Left kidney (tissue), 2 donors: ENCODE data around the gene MYO7B. TPM values are rescaled to one million over a fixed set of nuclear protein-coding genes. Genes with fewer than 3 reads are reported as not detected.
A peak's percentile ranks its signal among the peaks of the same experiment; 100 is the strongest.

ENCODE experiments used
- DNase-seq: peaks from one replicate; pipeline ENCODE4 v3.0.0-alpha.2; 2013
- polyA plus RNA-seq: library from polyadenylated mRNA; unstranded; fragments of 120-200 nt; gene quantifications from one replicate; pipeline ENCODE4 v1.2.1, GENCODE V29; 2013; ENCODE audit not compliant: insufficient read length

MYO7B gene
- polyA plus RNA-seq, 1 donor: 22.8 TPM

DNA sequence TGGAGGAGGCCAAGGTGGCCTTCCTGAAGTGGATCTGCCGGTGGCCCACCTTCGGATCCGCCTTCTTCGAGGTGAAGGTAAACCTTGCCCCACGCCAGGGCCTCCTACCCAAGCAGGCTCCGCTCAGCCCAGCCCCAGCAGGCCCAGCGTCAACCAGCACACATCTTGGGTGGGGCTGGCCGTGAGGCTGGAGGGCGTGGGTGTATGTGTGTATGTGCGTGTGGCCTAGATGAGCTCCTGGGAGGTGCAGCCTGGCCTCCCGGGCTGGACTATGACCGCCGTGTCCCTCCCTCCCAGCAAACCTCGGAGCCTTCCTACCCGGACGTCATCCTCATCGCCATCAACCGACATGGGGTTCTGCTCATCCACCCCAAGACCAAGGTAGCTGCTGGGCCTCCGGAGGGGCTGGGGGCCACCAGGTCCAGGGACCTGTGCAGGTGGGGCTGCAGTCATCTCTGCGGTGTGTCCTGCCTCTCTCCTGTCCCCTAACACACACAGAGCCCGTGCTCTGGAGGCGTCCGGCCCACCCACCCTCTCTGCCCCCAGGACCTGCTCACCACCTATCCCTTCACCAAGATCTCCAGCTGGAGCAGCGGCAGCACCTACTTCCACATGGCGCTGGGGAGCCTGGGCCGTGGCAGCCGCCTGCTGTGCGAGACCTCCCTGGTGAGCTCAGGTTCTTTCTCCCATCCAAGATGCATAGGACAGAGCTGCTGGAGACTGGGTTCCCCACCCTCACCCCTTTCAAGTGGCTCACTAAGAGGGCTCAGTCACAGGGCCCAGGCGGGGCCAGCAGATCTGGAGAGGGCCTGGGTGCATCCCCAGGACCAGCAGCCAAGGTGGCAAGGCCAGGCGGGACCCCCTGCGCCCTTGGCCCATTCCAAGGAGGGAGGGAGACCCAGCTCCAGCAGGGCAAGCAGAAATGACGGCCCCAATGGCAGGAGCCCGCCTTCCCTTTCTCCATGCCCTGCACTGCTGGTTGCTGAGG lies 101.1 kb downstream of the MYO7B start:
- DNase-seq: no peak

DNA sequence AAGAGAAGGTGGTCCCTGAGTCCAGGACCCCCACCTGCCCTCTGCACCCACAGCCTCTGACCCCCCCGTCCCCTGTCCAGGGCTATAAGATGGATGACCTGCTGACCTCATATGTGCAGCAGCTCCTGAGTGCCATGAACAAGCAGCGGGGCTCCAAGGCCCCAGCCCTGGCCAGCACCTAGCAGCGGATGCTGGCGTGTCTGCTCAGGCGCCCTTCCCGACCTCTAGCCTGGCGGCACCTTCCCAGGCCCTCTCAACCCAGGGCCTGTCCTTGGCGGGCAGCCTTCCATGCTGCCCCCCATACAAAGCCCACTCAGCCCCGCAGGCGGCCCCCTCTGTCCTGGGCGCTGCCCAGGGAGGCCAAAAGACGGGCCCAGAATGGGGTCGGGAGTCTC lies 101.8 kb downstream of the MYO7B start:
- DNase-seq: no peak

DNA sequence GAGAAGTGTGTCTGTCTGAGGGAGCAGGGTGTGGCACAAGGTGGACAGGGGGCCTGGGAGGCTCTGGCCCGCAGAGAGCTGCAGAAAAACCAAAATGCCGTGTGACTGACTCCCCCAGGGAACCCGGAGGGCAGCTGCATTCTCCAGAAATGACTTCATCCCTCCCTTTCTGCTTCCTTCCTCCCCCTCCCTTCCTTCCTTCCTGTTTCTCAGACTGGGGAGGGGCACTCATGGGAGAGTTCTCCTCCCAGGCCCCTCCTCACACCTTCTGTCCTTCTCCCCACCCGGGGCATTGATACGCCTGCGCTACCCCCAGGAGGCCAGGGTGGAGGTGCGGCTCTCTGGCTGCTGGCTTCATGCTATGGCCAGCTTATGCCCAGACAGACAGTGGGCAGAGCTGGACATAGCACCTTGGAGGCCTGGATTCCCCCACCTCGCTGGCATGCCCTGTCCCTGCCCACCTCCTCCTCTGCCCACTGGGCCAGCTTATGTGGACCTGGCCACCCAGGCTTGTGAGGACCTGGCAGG lies 102.3 kb downstream of the MYO7B start:
- DNase-seq: peak; percentile 71

DNA sequence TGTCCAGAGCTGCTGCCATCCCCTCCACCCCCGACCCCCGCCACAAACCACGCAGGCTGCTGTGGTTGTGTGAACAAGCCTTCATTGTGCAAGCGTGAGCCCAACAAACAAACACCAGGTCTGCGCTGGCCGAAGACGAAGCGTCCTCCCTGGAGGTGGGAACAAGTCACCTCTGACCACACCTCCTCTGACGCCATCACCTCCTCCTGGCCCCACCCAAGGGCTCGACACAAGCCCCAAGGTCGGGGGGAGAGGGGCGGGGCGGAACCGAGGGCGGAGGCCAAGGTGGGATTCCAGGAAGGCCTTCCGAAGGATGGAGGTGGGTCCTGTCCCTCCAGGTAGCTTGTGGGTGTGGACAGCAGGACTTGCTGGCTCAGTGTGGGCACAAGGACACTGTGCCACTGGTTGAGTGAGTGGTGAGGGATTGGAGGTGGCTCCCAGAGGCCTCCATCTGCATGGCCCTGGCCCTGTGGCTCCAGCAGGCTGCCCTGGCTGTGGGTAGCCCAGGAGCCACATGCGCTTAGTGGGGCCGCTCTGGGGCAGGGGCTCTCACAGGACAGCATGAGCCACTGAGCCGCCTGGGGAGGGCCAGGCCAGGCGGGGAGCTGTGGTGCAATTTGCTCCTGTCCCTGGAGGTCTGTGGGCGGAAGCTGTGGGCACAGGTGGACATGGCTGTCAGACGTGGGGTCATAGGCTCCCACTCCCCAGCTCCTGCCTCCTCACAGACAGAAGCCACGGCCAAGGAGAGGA lies 103.1 kb downstream of the MYO7B start:
- DNase-seq: no peak

DNA sequence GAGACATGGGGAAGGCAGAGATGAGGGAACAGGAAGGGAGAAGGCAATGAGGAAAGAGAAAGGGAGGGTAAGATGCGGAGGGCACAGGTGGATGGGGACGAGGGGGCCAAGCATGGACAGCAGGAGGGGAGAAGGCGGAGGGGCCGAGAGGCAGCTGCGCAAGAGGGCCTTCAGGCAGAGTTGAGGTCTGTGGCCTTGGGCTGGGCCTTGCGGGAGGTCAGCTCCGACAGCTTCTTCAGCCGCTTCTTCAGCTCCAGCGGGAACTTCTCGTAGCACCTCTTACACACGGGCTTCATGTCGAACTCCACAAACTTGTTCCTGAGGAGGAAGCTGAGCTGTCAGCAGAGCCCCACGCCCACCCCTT lies 103.6 kb downstream of the MYO7B start:
- no peak for DNase-seq

DNA sequence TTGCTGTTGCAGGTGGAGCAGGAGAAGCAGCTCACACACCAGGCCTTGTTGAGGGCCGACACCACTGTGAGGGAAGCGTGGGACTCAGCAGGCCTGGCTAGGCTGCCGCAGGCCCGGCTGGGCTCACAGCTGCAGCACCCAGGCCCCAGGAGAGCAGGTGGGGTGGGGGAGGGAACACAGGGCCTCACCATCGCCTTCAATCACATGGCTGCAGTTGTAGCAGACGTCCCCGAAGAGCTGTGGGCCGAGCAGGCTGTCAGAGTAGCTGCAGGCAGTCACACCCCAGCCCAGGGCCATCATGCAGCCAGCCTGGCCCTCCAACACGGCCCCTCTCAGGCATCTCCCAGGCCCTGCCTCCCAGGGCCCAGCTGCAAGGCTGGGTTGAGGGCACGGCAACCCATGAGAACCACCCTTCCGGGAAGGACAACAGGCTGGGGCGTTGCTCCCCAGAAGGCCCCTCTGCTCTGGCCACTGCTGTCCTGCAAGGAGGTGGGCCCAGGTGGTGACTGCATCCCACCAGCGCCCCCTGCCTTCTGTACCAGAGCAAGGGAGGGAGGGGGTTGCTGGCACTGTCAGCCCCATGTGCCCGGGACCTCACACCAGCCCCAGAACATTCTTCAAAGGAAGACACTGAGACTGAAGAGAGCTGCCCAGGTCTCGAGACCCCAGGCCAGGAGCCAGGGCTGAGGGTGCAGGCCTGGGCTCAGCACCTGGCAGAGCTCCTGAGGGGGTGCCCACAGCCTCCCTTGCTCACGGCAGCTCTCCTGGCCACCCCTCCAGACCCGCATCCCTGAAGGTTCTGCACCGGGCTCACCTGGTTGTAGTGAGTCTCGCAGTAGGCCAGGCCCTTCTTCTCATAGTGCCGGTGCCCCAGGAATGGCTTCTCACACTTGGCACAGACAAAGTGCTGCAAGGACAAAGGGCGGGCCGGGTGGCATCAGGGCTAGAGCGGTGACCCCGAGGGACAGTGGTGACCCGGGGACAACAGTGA lies 104.9 kb downstream of the MYO7B start:
- no peak for DNase-seq

DNA sequence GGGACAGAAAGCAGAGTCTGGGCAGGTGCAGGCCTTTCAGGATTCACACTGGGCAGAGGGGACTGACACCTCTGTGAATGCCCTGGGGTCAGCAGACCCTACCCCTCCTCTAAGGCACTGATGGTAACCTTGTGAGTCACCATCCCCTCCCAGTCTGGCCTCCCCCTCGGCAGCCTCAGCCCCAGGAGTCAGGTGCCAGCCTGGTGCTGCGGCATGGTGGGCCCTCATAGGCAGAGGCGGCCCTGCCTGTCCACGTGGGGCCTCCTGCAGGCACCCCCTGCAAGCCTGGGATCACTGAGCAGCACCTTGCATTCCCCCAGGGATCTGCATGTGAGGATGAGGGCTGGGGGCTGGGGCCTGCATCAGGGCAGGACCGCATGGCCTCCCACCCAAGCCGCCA lies 105.7 kb downstream of the MYO7B start:
- no peak for DNase-seq

DNA sequence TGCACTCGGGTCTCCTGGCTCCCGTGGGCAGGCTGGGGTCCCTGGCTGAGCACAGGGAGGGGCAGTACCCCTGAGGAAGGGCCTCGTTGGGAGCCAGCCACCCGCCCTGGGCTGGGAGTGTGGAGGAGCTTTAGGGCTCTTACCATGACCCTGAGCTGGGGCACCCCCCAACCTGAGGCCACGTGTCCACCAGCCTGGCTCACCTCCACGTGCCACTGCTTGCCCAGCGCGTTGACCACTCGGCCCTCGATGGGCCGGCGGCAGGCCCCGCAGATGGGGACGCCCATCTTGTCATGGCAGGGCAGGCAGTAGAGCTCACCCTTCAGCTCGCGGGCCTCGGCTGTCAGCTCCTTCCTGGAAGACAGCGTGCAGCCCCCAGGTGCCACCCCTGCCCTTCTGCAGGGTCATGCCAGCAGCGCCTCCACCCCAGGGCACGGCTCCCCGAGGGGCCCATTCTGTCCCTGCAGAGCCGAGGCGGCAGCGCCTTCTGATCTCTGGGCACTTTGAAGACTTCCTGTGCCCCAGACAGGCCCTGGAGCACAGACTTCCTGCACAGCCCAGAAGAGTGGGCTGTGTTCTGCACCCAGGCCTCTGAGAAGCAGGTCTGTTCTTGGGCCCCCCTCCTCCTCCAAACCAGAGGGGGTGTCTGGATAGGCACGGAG lies 106.5 kb downstream of the MYO7B start:
- DNase-seq: no peak

DNA sequence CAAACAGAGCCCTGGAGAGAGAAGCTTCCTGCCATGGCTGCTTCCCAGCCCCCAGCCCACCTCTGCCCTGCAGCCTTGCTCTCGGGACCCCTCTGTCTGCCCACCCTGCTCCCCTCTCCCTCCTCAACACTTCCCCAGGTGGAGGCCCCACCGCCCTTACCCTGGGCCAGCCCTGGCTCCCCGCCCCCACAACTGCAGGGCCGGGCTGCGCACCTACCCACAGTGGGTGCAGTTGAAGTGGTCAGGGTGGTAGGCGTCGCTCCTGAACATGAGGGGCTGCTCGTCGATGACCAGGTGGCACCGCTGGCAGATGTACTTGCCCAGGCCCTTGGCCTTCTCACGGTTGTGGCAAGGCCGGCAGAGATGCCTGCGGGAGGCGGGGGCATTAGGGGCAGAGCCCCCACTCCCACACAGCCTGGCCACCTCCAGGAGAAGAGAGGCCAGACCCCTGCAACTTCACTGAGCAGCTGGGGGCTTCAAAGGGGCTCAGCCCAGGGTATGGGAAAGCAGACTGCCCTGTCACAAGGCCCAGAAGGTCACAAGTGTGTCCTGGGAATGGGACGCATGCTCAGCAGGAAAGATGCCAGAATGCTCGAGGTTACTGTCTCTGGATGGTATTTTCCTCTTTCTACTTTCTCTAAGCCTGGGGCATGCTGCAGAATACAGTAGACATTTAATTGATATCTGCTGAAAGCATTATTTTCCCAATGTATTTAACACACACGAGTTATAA lies 107.4 kb downstream of the MYO7B start:
- no peak for DNase-seq

DNA sequence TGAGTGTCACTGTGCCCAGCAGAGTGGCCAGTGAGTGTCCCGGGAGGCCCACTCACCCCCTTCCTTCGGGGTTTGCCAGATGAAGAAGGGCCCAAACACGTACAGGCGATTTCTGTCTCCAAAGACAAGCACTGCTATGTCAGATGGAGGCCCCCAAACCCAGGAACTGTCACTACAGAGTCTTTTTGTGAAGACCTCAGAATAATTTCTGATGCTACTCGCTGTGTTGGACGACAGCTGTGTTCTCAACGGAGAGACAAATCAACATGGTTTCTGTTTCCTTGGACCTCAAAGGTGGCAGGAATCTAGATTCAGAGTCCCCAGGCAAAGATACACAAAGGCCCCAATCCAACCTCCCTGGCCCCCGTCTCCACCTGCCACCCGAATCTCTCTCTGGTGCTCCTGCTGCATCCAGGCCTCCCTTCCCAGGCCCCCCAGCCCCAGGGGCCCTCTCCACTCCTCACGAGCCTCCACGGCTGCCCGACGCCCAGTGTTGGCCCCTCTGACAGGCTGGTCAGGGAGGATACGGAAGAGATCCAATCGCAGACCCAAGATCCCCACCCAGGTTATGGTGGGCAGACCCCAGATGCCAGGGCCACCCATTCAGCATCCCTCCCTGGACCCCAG lies 108.1 kb downstream of the MYO7B start:
- DNase-seq: no peak

DNA sequence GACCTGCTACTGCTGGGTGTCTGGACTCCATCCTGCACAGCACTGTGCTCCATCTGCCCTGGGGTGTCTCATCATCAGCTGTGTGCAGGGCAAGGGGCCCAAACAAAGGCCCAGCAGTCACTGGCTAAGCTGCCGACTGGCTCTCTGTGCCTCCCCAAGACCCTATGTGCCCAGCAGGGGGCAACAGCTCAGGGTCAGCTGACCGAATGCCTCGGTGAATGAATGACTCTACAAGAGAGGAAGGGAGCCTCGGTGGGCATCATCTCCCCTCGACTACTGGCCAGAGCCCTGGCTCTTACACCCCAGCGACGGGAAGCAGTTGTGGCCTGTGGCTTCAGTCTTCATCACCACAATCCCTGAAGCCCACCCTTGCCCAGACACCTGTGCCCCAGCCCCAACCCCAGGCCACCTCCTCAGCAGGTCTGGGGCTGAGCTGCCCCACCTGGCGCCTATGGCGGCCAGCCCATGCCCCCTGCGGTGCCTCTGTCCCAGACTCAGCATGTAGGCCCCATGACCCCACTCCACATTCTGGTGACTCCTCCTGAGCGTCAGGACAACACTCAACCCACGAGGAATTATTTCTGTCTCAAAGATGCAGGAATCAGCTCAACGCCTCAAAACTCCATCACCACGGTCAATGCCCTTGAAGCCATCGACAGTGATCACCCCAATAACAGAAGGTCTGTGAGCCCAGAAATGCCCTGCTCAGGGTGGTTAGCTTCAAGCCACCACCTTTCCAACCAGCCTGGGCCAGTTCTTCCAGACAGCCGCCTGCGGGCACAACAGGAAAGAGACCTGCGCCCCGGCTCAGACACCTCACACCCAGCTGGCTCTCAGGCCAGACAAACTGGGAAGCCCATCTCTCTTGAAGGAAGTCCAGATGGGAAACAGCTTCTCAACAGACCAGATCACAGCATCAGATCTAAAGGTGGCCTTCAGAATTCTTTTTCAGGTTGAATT lies 108.9 kb downstream of the MYO7B start:
- no peak for DNase-seq

DNA sequence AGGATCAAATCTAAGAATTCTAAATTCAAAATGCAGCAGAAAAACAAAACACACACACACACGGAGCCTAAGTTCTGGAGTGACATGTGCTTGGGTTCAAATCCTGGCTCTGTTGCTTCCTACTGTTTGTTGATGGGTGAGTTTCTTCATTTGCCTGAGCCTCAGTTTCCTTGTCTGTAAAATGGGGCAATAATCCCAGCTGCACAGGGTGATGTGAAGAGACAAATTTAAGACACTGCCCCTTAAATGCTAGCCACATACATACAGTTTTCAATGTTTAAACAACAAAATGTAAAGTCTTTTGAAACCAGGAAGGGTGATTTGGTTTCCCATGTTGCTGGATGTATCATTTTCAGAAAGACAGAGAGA lies 109.5 kb downstream of the MYO7B start:
- no peak for DNase-seq

DNA sequence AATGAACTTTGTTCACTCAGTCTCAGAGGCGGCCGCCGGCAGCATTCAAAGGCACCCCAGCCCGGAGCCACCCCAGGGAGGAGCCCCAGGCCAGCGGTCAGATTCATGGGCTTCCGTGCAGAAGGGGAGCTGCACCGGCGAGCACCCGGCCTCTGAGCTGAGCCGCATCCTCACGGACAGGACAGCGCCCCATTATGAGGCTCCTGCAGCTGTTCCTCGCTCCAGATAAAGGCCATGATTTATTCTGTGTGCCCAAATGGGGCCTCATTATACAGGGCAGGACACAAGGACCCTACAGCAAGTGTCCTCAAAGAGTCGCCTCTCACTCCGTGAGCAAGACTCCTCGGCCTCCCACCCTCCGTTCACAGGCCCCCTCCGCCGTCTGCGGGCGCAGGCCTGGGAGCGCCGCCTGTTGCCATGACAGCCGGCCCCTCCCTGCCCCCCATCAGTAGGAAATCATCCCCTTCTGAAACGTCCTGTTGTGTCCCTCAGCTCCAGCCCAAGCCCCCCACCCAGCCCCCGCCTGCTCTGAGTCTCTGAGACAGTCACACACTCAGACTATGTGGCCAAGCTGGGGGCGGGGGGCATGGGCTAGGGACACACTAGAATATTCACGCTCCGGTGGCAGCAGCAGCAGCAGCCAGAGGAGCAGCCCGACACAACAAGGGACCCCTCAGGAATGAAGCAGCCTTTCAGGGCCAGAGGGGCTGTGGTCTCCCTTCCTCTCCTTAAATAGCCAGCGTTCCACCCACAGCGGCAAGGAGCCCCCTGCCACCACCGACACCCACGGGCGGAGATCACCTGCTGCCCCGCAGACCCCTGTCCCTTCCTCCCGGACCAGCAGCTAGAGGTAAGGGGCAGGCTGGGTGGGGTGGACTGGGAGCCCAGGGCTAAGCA lies 110.2 kb downstream of the MYO7B start, which contains the start of gene GPR17:
GPR17 (plus strand) TSS at position 759 of the 897 bp plus-strand sequence. CDS start 4,583 bp downstream, outside the sequence.
- no peak for DNase-seq

DNA sequence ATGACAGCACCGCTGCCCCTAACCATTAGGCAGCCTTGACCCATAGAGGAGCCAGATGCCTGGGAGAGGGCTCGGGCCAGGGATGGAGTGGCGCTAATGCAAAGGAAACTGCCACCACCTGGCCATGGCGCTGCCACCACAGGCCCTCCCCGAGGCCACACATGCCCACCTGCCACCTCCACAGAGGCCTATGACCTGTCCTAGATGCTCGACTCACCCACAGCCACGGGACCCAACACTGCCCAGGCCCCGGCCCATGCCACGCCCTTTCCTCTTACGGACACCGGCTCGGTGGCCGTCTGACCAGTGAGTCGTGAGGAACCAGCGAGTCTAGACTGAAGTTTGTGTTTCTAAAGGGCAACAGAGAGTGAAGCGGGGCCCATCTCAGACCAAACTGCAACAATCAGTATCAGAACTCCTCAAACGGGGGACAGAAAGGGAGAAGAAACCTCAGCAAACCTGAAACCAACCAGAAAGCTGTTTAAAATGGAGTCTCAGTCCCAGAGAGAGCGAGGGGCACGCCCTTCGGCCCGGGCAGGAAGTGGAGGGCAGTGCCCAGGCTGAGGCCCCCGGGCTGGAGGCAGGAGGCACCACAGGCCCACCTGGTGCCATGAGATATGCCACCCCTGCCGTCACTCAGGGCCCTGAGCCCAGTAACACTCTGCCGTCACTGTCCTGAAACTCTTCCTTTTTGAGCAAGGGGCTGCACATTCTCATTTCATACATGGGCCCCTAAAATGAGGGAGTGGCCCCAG lies 111.2 kb downstream of the MYO7B start:
- DNase-seq: no peak

DNA sequence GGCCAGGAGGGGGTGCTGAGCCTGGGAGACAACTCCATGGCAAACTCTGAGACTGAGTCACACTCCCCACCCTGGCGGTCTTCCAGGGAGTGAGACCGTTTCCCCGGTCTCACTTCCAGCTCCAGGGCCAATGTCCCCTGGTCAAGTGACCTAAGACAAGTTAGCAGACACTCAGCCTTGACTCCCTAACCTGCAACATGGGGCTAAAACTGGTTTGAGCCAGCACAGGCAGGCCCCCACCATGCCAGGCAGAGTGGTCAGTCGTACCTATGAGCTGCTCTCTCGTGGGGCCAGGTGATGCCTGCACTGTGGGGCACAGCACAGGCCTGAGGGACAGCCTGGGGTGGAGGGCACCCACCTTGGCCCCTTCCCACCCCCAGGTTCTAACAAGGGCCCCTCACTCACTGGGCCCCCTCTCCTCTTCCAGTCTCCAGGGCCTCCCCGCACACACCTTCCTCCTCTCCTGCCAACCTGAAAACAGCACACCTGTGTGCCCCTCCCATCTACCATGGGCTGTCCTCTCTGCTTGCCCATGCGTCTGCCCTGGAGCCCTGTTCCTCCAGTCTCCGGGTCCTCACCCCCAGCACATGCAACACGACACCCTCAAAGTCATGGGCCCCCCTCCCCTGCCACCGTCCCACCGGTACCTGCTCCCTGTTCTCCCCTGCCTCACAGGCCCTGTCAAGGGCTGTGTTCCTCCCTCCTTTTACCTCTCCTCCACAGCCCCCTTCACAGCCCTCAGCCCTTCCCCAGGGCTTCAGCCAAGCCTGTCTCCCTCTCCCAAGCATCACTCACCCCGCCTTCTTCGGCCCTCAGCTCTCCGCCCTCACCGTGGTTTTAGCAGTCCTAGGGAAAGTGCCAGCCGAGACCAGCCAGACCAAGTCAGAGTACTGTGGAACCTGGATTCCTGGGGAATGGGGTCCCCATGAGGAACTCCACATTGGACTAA lies 112.0 kb downstream of the MYO7B start:
- no peak for DNase-seq

DNA sequence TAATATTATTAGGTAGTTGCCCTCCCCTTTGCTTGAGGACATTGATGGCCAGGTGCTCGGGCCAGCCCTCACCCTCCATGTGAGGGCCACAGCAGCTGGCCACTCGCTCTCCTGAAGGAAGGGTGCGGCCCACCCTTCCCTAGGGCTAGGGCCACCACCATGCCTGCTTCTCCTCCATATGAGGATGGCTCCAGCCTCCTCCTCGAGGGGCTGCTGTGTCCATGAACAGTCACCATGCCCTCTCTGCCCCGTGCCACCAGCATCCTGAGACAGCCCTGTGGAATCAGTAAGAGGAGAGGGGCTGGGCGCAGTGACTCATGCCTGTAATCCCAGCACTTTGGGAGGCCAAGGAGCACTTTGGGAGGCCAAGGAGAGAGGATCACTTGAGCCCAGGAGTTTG lies 112.8 kb downstream of the MYO7B start:
- no peak for DNase-seq
